Natural killer cell (primary cell): ENCODE measurements around the gene SIAH1. TPM values are rescaled to one million over a fixed set of nuclear protein-coding genes. Genes with fewer than 3 reads are reported as not detected.

ENCODE experiments used
- total RNA-seq, 4 donors: library from RNA; stranded (reverse); fragments of 120-200 nt in 1 of 4; gene quantifications; one replicate each; pipeline versions ENCODE4 v1.2.3 to v1.2.4, GENCODE V29; 2013 to 2022

Gene SIAH1
- total RNA-seq, 3 donors from 2014 or later (not counting 1 experiment from before 2014, with no cell fraction given), result 52.9 to 57.7 (median 55.5) TPM

Other genes starting within 250 kb of the SIAH1 start
- not detected for gene ABCC12, start 229.4 kb downstream of the SIAH1 start, total RNA-seq
- gene LONP2, start 141.1 kb downstream of the SIAH1 start, total RNA-seq, result 10 to 100 TPM; 48.6 to 87.8 (median 61.7) TPM
- under 1 TPM in 2 of 3 donors, not detected in 1; 0.20 to 0.30 TPM for gene ABCC11, start 137.9 kb downstream of the SIAH1 start, total RNA-seq
- 10 to 100 TPM; 43.2 to 63.1 (median 55.5) TPM for gene N4BP1, start 224.8 kb upstream of the SIAH1 start, total RNA-seq